ENCODE data around the gene SLC1A2. TPM values are rescaled to one million over a fixed set of nuclear protein-coding genes. Genes with fewer than 3 reads are reported as not detected.

The SLC1A2 gene
- total RNA-seq, 1 donor from 2014 or later = 0.10 TPM

GRCh38 chr11:35324981-35325380 is 94.4 kb downstream of the SLC1A2 start:
- DNase-seq (ENCODE audit: low read depth) = peak; percentile 54

GRCh38 chr11:35324183-35324886 is 95.0 kb downstream of the SLC1A2 start:
- peak; percentile 40 for DNase-seq (ENCODE audit: low read depth)

GRCh38 chr11:35323076-35323868 is 96.1 kb downstream of the SLC1A2 start:
- DNase-seq (ENCODE audit: low read depth) = no peak

GRCh38 chr11:35322318-35322979 is 96.9 kb downstream of the SLC1A2 start:
- no peak for DNase-seq (ENCODE audit: low read depth)

GRCh38 chr11:35321532-35322317 is 97.6 kb downstream of the SLC1A2 start:
- peak; percentile 72 for DNase-seq (ENCODE audit: low read depth)

GRCh38 chr11:35321111-35321510 is 98.2 kb downstream of the SLC1A2 start:
- DNase-seq (ENCODE audit: low read depth) = no peak

GRCh38 chr11:35318977-35319925 is 100.1 kb downstream of the SLC1A2 start:
- DNase-seq (ENCODE audit: low read depth) = peak; percentile 43

GRCh38 chr11:35318309-35318708 is 101.0 kb downstream of the SLC1A2 start:
- no peak for DNase-seq (ENCODE audit: low read depth)

- no peak for DNase-seq (ENCODE audit: low read depth)
These were observed 102.1 kb downstream of the SLC1A2 start for GRCh38 chr11:35317253-35317652.

GRCh38 chr11:35316161-35316560 is 103.2 kb downstream of the SLC1A2 start:
- peak; percentile 89 for DNase-seq (ENCODE audit: low read depth)

- DNase-seq (ENCODE audit: low read depth) = no peak
These were observed 105.6 kb downstream of the SLC1A2 start for GRCh38 chr11:35313760-35314153.

- DNase-seq (ENCODE audit: low read depth) = no peak
These were observed 106.1 kb downstream of the SLC1A2 start for GRCh38 chr11:35313066-35313759.

GRCh38 chr11:35311331-35311730 is 108.0 kb downstream of the SLC1A2 start:
- no peak for DNase-seq (ENCODE audit: low read depth)

GRCh38 chr11:35308157-35308556 is 111.2 kb downstream of the SLC1A2 start:
- DNase-seq (ENCODE audit: low read depth) = no peak

GRCh38 chr11:35307221-35307621 is 112.1 kb downstream of the SLC1A2 start:
- no peak for DNase-seq (ENCODE audit: low read depth)

- DNase-seq (ENCODE audit: low read depth) = peak; percentile 67
These were observed 113.5 kb downstream of the SLC1A2 start for GRCh38 chr11:35305670-35306382.

GRCh38 chr11:35304900-35305460 is 114.4 kb downstream of the SLC1A2 start:
- no peak for DNase-seq (ENCODE audit: low read depth)

- peak; percentile 84 for DNase-seq (ENCODE audit: low read depth)
These were observed 115.0 kb downstream of the SLC1A2 start for GRCh38 chr11:35304386-35304775.
